ENCODE data around the gene TRIM14.
"Not testable (repeated sequence)": the region's sequence is repeated elsewhere in the genome, so short reads cannot be mapped to it uniquely, and the experiment has no call there.

TRIM14 gene

DNA sequence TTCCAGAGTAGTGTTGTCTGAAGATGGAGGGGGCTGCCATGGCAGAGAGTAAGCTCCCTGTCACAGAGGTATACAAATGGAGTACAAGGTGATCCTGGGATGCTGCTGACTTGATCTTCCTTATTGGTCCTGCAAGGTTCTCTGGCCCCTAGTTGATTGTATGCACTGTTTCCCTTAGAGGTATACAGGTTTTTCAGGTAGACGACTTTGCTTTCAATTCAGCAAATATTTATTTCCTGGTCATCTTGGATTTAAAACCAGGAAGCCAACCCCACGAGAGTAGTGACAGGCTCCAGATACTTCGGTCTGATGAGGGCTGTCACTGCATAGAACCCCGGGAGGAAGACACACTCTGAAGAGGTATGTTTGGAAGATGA is 16.5 kb upstream of the TRIM14 start:
- in situ Hi-C loops (cut with HindIII; ENCODE audit: low sequenced_read_pairs) = no loop called here
- DNase-seq (ENCODE audit: low read depth, low spot score) = no peak
- H3K4me3 ChIP-seq (ENCODE audit: low read depth, low read length) = no peak overlapping the region
- TF ChIP-seq, protein P1, sequence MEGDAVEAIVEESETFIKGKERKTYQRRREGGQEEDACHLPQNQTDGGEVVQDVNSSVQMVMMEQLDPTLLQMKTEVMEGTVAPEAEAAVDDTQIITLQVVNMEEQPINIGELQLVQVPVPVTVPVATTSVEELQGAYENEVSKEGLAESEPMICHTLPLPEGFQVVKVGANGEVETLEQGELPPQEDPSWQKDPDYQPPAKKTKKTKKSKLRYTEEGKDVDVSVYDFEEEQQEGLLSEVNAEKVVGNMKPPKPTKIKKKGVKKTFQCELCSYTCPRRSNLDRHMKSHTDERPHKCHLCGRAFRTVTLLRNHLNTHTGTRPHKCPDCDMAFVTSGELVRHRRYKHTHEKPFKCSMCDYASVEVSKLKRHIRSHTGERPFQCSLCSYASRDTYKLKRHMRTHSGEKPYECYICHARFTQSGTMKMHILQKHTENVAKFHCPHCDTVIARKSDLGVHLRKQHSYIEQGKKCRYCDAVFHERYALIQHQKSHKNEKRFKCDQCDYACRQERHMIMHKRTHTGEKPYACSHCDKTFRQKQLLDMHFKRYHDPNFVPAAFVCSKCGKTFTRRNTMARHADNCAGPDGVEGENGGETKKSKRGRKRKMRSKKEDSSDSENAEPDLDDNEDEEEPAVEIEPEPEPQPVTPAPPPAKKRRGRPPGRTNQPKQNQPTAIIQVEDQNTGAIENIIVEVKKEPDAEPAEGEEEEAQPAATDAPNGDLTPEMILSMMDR (IDR thresholded peaks at IDR 0.05; ENCODE audit: low read depth, low read length) = no peak

DNA sequence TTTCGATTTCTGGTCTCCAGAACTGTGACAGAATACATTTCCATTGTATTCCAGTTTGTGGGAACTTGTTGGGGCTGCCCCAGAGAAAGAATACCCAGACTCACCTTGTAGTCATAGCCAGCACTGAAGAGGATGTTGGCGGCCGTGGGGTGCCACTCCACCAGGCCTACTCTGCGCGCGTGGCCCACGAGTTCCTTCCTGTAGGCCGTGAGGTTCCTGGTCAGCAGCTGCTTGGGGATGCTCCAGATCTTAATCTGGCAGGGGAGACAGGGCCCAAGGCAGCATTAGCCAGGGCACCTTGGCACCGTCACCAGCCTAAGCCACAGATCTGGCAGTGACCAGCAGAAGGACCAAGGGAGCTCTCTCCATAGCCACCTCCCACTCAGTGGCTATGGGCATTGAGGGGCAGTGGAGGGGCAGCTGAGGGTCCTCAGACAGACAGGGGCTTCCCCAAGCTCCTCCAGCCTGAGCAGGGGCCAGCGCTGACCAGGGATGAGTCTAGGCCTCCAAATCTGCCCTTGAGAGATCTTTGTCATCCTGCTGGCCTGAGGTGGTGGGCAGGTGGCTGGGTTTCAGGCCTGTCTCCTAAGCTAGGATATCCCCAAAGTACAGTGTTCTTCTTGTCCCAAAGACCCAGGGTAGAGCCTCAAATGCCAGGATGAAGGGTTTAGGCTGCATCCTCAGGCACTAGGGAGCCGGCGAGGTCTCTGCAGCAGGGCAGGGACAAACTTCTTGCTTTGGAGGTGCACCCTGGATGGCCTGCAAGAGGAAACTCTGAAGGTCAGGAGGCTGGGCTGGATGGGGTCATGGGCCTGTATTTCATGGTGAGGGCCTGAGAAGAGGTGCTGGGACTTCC is 15.9 kb upstream of the TRIM14 start:
- in situ Hi-C loops (cut with HindIII; ENCODE audit: low sequenced_read_pairs) = no loop called here
- TF ChIP-seq, protein P1 (IDR thresholded peaks at IDR 0.05; ENCODE audit: low read depth, low read length) = no peak

DNA sequence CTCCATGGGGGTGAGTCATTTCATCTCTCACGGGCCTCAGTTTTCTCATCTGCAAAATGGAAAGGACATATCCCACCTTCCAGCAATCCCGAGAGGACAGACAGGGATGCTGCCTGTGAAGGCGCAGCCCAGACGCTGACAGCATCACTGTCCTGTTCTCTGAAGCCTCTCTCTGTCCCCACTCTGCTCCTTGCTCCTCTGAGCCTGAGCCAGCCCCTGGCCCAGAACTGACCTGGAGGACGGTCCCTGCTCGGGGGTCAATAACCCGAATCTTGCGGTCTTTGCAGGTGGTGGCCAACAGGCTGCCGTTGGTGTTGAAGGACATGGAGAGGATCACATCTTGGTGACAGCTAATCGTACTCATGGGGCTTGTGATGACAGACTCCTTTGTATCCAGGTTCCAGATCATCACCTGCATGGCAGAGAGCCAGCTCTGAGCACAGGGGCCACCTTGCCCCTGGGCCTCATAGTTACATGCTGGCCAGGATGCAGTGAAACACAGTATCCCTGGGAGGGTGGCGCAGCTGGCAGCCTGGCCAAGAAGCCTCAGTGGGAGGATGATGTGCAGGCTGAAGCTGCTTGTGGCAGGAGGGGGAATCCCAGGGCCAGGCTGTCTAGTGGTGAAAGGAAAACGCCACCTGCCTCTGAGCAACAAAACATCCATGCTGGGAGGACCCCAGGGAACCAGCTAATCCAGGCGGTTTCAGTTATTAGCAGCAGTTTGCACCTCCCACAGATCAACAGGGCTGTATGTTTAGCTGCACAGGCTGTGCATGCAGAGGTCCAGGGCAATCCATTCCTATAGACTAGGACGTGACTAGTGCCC is 14.0 kb upstream of the TRIM14 start:
- H3K4me3 ChIP-seq (ENCODE audit: low read depth, low read length) = no peak overlapping the region
- in situ Hi-C loops (cut with HindIII; ENCODE audit: low sequenced_read_pairs) = no loop called here
- no peak for DNase-seq (ENCODE audit: low read depth, low spot score)
- TF ChIP-seq, protein P1 (IDR thresholded peaks at IDR 0.05; ENCODE audit: low read depth, low read length) = no peak

More for the DNA sequence above, 15.9 kb upstream of the TRIM14 start:
- no peak for DNase-seq (ENCODE audit: low read depth, low spot score)
- H3K4me3 ChIP-seq (ENCODE audit: low read depth, low read length) = no peak overlapping the region

DNA sequence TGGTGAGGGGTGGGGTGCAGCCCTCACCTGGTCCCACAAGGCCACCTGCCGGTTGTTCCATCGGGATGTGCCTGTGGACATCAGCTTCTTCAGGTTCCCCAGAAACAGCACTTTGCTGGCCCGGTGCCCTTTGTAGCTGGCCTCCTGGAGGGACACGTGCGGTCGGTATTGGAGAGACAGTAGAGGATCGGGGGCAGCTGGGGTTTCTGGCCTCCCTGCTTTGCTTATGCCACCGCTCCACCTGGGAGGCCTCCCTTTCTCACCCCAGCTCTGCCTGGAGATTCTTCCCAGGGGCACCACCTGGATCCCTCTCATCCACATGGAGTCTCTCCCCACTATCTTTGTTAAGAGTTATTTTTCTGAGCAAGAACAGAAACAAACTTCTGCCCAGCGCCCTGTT is 13.1 kb upstream of the TRIM14 start:
- in situ Hi-C loops (cut with HindIII; ENCODE audit: low sequenced_read_pairs) = no loop called here
- TF ChIP-seq, protein P1 (IDR thresholded peaks at IDR 0.05; ENCODE audit: low read depth, low read length) = no peak
- no peak for DNase-seq (ENCODE audit: low read depth, low spot score)
- H3K4me3 ChIP-seq (ENCODE audit: low read depth, low read length) = no peak overlapping the region

DNA sequence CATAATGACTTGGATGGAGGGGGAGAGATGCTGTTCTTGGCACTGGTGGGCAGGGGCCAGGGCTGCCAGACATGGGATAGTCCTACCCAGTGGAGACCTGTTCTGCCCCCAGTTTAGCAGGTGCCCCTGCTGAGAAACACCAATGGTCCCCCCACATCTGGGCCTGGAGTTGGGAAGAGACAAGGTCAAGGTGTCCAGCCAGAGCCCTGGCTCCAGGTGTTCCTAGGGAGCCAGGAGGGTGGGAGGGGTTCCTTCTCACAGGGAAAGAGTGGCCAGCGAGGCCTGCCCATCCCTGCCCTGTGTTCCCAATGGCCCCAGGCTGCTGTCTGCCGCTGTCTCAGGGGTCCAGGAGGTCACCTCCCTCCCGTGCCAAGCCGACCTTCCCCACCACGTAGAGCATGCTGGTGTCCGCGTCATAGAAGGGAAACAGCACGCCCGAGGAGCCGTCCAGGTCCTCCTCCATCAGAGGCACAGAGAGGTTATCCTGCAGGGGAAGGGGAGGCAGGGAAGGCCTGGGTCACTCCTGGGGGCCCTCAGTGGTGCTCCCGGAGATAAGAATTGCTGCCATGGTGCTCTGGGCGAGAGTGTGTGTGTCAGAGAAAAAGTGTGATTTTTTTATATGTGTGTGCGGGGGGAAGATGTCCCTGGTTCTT is 11.7 kb upstream of the TRIM14 start:
- no peak for DNase-seq (ENCODE audit: low read depth, low spot score)
- TF ChIP-seq, protein P1 (IDR thresholded peaks at IDR 0.05; ENCODE audit: low read depth, low read length) = no peak
- in situ Hi-C loops (cut with HindIII; ENCODE audit: low sequenced_read_pairs) = no loop called here

DNA sequence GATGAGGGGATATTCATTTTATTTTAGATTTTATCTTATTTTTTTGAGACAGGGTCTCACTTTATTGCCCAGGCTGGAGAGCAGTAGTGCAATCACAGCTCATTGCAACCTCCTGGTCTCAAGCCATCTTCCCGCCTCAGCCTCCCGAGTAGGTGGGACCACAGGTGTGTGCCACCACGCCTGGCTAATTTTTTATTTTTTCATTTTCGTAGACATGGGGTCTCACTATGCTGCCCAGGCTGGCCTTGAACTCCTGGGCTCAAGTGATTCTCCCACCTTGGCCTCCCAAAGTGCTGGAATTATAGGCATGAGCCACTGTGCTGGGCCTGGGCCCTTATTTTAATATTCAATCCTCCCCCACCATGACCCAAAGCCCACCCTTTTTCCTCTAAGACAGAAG is 11.0 kb upstream of the TRIM14 start:
- in situ Hi-C loops (cut with HindIII; ENCODE audit: low sequenced_read_pairs) = not testable (repeated sequence)

More for the DNA sequence above, 11.7 kb upstream of the TRIM14 start:
- H3K4me3 ChIP-seq (ENCODE audit: low read depth, low read length) = no peak overlapping the region

More for the DNA sequence above, 11.0 kb upstream of the TRIM14 start:
- not testable (repeated sequence) for DNase-seq (ENCODE audit: low read depth, low spot score); H3K4me3 ChIP-seq (ENCODE audit: low read depth, low read length)

Measured in astrocyte of the spinal cord (primary cell).